Psoas muscle (tissue), 8 donors: ENCODE data around the gene NT5C1A. TPM values are rescaled to one million over a fixed set of nuclear protein-coding genes. Genes with fewer than 3 reads are reported as not detected.

Experiments used
- ATAC-seq, 4 donors: fragments of 200-7000 bp; cut with Tn5 transposase; one replicate each; pipeline ENCODE4 v1.9.1; 2020; ENCODE audit warnings: moderate library complexity in 3 of 4, mild to moderate bottlenecking in 2 of 4
- DNase-seq, 2 donors: peaks; one replicate each; pipeline ENCODE4 v3.0.0-alpha.2; 2020
- H3K27ac ChIP-seq: fragments of 200-600 bp; one replicate; pipeline ENCODE4 v1.8.0; 2022
- H3K27me3 ChIP-seq, 3 donors: fragments of 200-600 bp in 1 of 3; one replicate each; pipeline versions ENCODE4 v1.6.1 to v1.8.0; 2013 to 2022; ENCODE audit warnings: low read length in 2 of 3, mild to moderate bottlenecking in 2 of 3, moderate library complexity in 1 of 3; ENCODE audit not compliant: insufficient read depth in 3 of 3
- H3K36me3 ChIP-seq, 2 donors: fragments of 200-600 bp in 1 of 2; one replicate each; pipeline versions ENCODE4 v1.6.1 to v1.8.0; 2013 to 2022; ENCODE audit warnings: low read depth in 1 of 2, mild to moderate bottlenecking in 1 of 2, moderate library complexity in 1 of 2; ENCODE audit not compliant: insufficient read depth in 1 of 2
- H3K4me1 ChIP-seq: fragments of 200-600 bp; one replicate; pipeline ENCODE4 v1.8.0; 2022
- H3K4me3 ChIP-seq: fragments of 200-600 bp; one replicate; pipeline ENCODE4 v1.8.0; 2022; ENCODE audit warnings: mild to moderate bottlenecking
- H3K9me3 ChIP-seq: fragments of 200-600 bp; one replicate; pipeline ENCODE4 v1.8.0; 2022
- WGBS, 3 donors: extraction: QIAGEN DNeasy Blood & Tissue Kit; methylation state at CpG; one replicate each; pipeline versions ENCODE4 v1.1.6 to v1.1.7; 2013; 5-methylcytosine and 5-hydroxymethylcytosine counted together
- intact Hi-C, 2 donors: fragments of 100-400 bp; cut with DNase I; formaldehyde crosslinking; loops; one replicate each; pipeline versions ENCODE4 v1.11.0 to v1.14.2; 2022
- polyA plus RNA-seq, 3 donors: library from polyadenylated mRNA; stranded (reverse); fragments of 200-250 nt; gene quantifications; one replicate each; pipeline ENCODE4 v1.2.3, GENCODE V29; 2013
- total RNA-seq, 4 donors: library from RNA; stranded (reverse); fragmentation: NEBNext Ultra II Directional in 2 of 4; extraction: Animal tissue kit (Norgen Biotek cat#: 25700) in 2 of 4; gene quantifications; one replicate each; pipeline versions ENCODE4 v1.2.1 to v1.2.4, GENCODE V29; 2021 to 2023
- TF ChIP-seq, protein P1 (sequence below): fragments of 200-600 bp; IDR thresholded peaks from one replicate; pipeline ENCODE4 v1.8.0; 2022; ENCODE audit warnings: antibody characterized with exemption
- donor health status: healthy with polysubstance abuse.
- donor health status: DM: no; HTN: no; CAD: no; lungs with moderate emphysema.
- donor health status: Bipolar disorder and iron deficiency.
- donor health status: healthy.
- donor health status: DM: yes; HTN: yes; CAD: no.
- donor health status: DM: no; HTN: no; CAD: no.
- donor health status: DM: no; HTN: no; CAD: no.
- donor health status: DM: yes; HTN: yes; CAD: no.

Gene NT5C1A
- total and polyA plus RNA-seq, 7 donors, result 1.2 to 112 (median 35.0) TPM

DNA sequence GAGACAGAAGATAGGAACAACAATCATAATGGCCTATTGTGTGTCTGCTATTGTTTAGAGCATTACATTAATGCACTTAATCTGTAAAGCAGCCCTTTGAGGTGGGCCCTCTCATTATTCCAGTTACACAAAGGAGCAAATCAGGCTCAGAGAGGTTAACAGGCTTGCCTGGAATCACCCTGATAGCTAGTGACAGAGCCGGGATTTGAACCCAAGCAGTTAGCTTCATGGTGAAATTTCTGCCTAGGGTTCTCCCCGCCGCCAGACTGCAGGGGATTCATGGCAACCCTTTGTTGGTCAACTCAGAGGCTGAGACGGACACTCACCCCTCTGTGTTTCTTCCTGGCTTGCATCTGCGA, 39.6 kb downstream of the NT5C1A start:
- no peak for ATAC-seq
- Histone ChIP-seq H3K4me3 (peak overlapping the region; percentile 46), H3K27ac (no peak overlapping the region), H3K27me3 (no peaks in the 10 kb centered on the region), H3K4me1 (peaks cover 5% of the 10 kb centered on the region), H3K9me3 (no peaks in the 10 kb centered on the region), H3K36me3 (peaks cover 0 to 23% of the 10 kb centered on the region in 2 donors)
- intact Hi-C loops, result no loop called here
- DNase-seq, result no peak
- WGBS, 3 donors, result 54 to 77% (median 57%) methylated on average over 5 of the region's 5 CpGs
- TF ChIP-seq, protein P1, sequence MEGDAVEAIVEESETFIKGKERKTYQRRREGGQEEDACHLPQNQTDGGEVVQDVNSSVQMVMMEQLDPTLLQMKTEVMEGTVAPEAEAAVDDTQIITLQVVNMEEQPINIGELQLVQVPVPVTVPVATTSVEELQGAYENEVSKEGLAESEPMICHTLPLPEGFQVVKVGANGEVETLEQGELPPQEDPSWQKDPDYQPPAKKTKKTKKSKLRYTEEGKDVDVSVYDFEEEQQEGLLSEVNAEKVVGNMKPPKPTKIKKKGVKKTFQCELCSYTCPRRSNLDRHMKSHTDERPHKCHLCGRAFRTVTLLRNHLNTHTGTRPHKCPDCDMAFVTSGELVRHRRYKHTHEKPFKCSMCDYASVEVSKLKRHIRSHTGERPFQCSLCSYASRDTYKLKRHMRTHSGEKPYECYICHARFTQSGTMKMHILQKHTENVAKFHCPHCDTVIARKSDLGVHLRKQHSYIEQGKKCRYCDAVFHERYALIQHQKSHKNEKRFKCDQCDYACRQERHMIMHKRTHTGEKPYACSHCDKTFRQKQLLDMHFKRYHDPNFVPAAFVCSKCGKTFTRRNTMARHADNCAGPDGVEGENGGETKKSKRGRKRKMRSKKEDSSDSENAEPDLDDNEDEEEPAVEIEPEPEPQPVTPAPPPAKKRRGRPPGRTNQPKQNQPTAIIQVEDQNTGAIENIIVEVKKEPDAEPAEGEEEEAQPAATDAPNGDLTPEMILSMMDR, result no peak

DNA sequence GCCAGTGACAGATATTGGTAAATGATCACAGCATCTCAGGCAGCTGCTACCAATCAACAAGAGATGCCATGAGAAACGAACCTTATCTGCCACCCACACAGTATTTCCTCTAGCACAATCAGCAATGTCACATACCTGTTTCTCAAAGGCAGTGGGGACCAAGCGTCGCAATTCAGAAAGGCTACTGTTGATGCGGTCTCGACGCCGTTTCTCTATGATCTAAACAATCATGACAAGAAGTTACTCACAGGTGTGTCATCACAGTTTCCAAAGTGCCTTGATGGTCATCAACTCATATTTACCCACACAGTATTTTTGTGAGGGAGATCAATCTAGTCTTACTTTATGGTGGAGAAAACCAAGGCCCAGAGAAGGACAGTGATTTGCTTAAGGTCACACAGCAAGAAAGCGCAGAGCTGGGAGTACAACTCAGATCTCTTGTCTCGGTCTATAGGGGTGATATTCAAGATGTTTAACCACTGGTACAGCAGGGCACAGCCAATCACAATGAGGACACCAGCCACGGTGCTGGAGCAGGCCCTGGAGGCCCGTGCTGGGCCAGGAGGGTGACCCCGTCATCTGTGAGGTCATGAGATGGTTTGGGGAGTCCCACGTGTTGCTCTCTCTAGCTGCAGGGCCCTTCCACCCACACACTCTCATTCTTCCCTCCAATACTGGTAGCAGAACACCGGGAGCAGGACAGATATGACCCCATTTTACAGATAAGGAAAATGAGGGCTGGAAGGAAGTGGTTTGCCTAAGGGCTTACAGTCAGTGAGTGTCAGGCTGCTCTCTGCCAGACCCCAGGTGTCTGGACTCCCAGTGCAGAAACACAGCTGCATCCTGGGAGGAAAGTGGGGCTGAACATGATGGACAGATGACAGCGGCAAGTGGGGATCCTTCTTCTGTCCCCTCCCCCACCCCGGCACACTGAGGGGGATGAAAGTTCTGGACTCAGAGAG, 40.3 kb downstream of the NT5C1A start:
- no peaks in the 10 kb centered on the region for H3K27me3 ChIP-seq
- WGBS, 3 donors, result 75 to 88% (median 78%) methylated on average over 16 of the region's 16 CpGs
- H3K27ac ChIP-seq, result no peak overlapping the region
- ATAC-seq (no peak), DNase-seq (no peak)
- H3K4me3 ChIP-seq, result no peak overlapping the region
- H3K36me3 ChIP-seq, result peaks cover 0 to 23% of the 10 kb centered on the region in 2 donors
- no peaks in the 10 kb centered on the region for H3K9me3 ChIP-seq
- H3K4me1 ChIP-seq, result peaks cover 5% of the 10 kb centered on the region
- intact Hi-C loops, result no loop called here
- TF ChIP-seq, protein P1, result no peak

DNA sequence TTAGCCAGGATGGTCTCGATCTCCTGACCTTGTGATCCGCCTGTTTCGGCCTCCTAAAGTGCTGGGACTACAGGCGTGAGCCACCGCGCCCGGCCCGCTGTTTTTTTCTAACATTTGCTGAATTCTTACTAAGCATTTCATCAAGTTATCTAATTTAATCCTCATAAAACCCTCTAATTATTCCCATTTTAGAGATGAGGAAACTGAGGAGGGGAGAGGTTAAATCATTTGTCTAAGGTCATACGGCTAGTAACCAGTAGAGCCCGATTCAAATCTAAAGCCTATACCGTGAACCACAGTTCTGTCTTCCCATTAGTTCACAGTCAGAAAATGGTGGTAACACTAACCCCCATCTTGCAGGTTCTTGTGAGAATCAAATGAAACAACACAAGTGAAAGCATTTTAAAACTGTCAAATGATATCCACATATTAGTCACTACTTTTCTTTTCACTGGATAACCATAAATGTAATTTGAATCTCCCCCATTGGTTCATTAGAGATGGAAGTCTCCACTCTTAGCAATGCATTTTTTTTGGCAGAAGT, 43.0 kb downstream of the NT5C1A start:
- DNase-seq (no peak), ATAC-seq (no peak)
- Histone ChIP-seq H3K36me3 (peaks cover 0 to 23% of the 10 kb centered on the region in 2 donors), H3K27ac (no peak overlapping the region), H3K27me3 (no peaks in the 10 kb centered on the region), H3K9me3 (no peaks in the 10 kb centered on the region), H3K4me3 (no peak overlapping the region), H3K4me1 (peaks cover 21% of the 10 kb centered on the region)
- intact Hi-C loops, result no loop called here
- TF ChIP-seq, protein P1, result no peak
- WGBS, 3 donors, result 93 to 98% (median 97%) methylated on average over 11 of the region's 11 CpGs

DNA sequence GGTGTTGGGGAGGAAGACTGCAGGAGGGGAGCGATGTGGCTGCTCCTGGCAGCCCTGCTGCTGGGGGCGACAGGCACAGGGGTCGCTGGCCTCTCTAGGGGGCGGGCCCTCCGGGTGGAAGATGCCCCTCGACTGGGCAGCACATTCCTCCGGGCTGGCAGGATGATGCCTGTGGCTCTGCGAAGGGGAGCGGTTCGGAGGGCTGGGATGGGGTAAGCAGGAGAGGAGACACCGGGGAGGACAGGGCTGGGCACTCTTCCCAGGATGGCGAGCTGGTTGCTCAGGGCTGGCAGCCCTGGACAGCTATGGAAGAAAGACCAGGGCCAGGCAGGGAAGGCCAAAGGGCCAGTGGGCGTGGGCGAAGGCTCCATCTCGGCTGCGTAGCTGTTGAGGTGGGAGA, 45.3 kb downstream of the NT5C1A start:
- H3K4me3 ChIP-seq, result no peak overlapping the region
- peaks cover 16% of the 10 kb centered on the region for H3K4me1 ChIP-seq
- WGBS, 3 donors, result 57 to 69% (median 59%) methylated on average over 13 to 16 of the region's 16 CpGs
- DNase-seq (no peak), ATAC-seq (no peak)
- H3K36me3 ChIP-seq, result peaks cover 0 to 23% of the 10 kb centered on the region in 2 donors
- H3K27ac ChIP-seq, result peak overlapping the region; percentile 64
- H3K27me3 ChIP-seq, result no peaks in the 10 kb centered on the region
- TF ChIP-seq, protein P1, result no peak
- no peaks in the 10 kb centered on the region for H3K9me3 ChIP-seq
- intact Hi-C loops, result no loop called here
